ENCODE measurements around the gene ATF4.

GRCh38 chr22:39481054-39481453, 39.3 kb upstream of the ATF4 start:
- TF ChIP-seq CTCF (IDR thresholded peaks at IDR 0.05; ENCODE audit: low read depth, low read length), result no peak
- no peak for TF ChIP-seq POLR2A (IDR thresholded peaks at IDR 0.05; ENCODE audit: extremely low read depth, insufficient read length)
- no peak for TF ChIP-seq MAX (IDR thresholded peaks at IDR 0.05; ENCODE audit: low read depth, low read length)
- no peak for TF ChIP-seq MYC (IDR thresholded peaks at IDR 0.05; ENCODE audit: low read depth, low read length)

Measured in NB4 (cell line).